GM18517 (cell line): ENCODE results near the gene CBFA2T3.

ENCODE experiments used
- ATAC-seq: cut with Tn5 transposase; IDR thresholded peaks from one replicate; pipeline ENCODE4 v1.9.1; 2021; ENCODE audit warnings: mild to moderate bottlenecking, moderate library complexity; ENCODE audit not compliant: unreplicated experiment

The CBFA2T3 gene

DNA sequence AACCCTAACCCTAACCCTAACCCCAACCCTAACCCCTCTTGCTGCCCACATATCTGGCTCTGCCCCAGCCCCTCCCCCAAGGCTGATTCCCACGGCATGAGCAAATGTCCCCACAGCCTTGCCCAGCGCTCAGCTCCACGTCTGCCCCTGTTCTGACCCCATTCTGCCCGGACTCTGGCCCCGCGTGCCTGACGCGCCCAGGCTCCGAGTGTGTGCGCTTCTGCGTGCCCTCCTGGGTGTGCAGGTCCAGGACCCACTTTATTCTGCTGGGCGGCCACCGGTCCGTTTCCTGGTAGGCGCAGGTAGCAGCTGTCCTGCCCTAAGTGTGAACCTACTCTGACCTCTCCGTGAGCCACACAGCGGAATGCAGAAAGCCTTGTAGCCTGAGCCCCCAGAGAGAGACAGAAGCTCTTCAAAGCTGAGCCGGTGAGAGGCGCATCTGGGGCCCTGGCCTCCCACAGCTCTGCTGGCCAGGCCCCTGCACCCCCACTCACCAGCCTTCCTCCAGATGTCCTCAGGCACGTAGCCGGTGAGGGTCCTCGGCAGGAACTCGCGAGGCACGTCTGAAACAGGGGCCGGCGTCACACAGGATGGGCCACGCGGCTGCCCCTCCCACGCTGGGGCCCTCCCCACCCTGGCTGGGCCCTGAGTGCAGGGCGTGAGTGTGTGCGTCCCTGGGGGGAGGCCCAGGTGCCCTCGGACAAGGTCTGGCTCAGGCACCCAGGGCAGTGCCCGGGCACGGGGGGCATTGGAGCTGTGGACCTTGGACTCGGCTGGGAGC, 96.6 kb downstream of the CBFA2T3 start:
- ATAC-seq, result no peak

DNA sequence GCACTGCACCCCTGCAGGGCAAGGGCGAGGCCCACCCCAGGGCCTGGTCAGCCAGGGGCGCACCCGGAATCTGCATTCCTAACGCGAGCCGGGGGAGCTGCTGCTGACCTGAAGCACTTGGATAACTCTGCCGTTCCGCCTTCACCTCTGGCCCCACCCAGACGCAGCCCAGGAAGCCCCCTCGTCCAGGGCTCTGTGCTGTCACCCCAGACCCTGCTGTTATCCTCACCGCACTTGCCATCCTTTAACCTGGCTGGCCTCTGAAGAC, 97.3 kb downstream of the CBFA2T3 start:
- no peak for ATAC-seq

DNA sequence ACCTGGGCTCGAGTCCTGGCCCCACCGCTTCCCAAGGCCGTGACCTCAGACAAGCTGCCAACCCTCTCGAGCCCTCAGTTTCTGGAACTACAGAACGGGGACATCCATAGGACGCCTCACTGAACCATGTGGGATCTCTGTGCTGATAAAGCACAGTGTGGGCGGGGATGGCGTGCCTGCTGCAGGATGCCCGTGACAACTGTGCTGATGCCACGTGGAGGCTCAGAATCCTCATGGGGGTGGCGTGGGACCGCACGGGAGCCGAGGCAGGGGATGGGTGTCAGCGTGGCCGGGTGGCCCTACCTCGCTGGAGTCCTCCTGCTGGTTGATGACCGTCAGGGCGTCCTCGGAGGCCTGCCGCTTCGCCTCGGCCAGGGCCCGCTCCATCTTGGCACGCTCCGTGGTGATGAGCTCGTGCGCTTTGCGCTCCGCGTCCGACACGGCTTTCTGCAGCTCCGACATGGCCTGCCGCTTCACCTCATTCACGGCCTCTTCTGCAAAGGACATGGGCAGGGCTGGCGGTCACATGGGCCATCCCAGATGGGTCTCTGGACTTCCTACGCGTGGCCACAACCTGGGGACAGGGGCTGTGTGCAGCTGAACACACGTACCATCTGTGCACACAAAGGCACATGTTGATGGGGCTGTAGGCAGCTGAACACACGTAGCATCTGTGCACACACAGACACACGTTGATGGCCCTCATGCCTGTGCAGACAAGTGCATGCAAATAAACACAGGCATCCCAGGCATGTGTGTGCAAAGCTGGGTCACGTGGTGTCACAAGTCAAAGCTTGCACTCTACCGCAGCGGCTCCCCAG, 97.8 kb downstream of the CBFA2T3 start:
- ATAC-seq, result no peak

DNA sequence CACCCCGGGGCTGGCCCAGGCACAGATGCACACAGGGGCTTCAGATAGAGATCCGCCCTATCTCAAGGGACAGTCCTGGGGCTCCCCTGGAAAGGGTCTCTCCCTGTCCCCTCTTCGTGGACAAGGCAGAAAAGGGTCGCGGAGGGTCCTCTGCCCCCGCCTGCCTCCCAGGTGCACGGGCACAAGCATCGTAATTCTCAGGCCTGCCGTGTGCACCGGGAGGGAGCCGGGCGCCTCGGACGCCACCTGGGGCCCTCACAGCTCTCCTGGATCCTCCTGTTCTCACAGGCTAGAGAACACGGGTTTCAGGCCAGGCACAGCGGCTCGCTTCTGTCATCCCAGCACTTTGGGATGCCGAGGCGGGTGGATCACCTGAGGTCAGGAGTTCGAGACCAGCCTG, 98.7 kb downstream of the CBFA2T3 start:
- no peak for ATAC-seq

DNA sequence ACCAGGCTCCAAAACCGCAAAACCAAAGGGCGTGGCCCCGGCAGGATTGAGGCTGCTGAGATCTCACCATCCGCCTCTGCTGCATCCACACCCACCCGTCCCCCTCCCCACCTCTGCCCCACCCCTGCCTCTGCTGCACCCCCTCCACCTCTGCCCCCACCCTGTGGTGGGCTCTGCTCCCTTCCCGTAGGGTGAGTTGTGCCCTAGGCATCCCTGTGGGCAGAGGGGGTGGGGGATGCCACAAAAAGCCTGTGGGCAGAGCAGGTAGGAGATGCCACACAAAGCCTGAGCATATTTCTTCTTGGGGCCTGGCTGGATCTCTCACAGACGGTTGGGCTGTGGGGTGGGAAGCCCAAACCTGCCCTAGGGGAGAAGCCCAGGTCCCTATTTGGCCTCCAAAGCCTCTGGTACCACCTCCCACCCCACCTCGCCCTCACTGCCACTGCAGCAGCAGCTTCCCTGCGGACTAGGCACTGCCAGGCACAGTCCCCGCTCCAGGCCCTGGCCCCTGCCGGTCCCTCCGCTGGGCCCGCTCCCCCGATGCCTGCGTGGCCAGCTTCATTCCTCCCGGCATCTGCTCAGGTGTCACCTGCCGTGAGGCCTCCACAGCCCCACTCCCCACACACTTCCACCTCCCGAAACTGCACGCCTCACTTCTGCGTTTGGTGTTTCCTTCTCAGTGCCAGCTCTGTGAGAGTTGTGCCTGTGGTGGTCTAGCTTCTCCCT, 99.3 kb downstream of the CBFA2T3 start:
- ATAC-seq, result no peak

DNA sequence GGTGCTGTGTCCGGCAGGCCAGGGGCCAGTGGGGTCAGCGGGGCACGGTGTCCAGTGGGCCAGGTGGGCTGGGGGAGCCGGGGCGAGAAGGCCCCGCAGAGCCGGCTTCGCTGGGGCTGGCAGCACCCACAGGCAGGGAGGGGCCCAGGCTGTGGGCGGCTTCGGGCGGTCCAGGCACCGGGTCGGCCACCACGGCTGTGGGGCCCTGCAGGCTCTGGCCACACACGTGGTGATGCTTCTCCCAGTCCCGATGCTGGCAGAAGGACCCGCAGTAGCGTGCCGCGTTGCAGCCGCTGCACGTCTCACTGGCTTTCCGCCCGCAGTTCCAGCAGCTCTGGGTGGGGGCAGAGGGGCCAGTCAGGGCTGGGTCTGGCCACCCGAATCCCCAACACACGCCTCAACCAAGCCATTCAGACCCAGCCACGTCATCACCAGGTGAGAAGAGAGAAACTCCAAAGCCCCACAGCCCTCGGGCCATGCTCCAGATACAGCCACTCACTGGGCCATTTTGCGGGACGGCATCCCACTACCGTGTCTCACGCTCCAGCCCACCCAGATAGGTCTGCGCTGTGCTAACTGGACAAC, 100.0 kb downstream of the CBFA2T3 start:
- ATAC-seq, result no peak

DNA sequence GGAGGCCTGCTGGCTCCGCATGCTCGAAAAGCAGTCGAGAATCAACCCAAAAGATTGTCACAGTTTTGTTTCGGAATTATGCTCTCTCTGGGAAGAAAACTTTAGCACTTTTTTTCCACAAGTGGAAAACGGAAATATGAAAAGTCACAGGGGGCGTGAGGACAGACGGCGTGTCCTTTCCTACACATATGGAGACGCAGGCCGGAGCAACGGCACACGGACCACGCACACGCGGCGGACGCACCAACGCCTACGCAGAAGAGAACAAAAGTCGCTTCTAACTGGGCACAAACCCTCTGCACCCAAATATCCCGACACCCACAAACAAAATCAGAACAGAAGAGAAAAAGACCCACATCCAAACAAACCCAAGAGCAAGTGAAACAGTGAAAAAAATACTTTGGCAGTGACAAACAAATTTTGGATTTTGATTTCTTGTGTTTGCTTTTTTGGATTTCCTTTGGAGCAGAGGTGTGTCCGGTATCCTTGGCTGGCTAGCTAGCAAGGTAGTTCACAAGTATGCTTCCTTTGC, 101.2 kb downstream of the CBFA2T3 start:
- no peak for ATAC-seq

DNA sequence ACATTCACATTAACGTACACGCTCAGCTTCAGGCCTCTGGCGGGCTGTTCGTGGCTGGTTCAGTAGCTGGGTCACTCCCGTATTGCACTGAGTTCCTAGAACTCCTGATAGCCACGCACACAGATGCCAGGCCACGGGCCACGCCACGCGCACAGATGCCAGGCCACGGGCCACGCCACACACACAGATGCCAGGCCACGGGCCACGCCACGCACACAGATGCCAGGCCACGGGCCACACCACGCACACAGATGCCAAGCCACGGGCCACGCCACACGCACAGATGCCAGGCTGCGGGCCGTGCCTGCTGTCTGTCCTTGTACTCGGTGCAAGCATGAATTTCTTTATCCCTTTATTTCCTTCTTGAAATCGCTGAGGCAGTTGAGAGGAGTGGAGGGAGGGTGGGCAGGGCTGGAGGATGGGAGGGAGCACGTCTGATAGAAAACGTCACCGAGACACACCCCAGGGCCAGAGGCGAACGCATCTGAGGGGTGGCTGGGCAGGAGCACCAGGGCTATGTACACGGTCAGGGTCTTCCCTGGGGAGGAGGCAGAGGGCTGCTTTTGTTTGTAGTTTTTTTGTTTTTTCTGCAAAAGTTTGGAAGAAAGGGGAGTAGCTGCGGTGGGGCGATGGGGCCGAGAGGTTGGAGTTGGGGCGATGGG, 101.9 kb downstream of the CBFA2T3 start:
- ATAC-seq, result no peak

DNA sequence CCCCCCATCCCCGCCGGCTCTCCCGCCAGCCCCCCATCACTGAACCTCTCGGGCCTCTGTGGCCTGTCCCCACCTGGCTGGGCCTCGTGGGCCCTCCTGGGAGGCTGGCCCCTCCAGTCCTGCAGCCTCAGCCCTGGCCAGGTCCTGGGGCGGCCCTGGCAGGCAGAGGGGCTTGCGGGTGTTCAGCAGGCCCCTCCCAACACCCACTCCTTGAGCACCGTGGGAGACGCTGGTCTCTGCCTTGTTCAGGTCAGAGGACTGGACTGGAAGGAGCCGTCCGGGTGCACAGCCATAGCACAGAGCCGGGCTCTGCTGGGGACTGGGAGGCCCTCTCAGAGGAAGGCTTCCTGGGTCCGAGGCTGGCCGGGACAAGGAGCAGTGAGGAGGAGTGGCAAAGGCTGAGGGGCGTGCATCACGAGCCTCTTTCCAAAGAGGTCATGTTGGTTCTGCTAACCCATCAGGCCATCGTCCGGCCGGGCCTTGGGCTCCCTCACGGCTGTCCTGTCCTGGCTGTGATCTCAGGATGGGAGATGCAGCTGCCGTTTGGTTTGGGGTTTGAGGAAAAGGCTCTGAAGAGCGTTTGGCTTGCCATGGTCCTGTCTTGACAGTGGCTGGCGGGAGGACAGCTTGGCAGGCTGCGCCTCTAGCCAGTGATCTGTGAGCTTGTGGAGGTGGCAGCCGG, 104.2 kb downstream of the CBFA2T3 start:
- ATAC-seq, result no peak

DNA sequence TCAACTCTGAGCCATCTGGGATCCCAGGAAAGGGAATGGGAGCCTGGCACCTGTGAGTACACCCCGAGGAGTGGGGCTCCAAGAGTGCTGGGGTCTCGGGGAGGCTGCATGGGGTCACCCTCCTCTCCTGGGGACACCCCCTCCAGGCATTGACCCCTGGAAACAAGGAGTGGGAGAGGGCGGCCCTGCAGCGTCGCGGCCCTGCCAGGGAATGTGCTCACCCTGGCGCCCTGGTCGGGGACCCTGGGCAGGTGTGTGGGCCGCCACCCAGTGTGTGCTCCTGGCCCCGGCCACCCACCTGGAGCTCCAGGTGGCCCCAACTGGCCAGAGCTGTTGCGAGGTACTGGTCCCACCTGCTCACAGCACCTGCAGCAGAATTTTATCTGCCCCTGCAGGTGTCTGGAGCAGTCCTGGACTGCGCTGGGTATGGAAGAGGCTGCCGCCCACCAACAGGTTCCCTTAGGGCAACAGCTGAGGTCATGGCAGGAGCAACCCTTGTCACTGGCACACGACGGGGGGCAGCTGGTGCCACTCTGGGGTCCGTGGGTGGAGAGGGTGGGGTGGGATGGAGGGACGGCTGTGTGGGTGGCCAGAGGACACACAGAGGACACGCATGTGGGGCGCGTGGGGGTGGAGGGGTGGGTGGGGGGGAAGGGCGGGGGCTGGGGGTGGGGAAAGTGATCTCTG, 105.1 kb downstream of the CBFA2T3 start:
- no peak for ATAC-seq

DNA sequence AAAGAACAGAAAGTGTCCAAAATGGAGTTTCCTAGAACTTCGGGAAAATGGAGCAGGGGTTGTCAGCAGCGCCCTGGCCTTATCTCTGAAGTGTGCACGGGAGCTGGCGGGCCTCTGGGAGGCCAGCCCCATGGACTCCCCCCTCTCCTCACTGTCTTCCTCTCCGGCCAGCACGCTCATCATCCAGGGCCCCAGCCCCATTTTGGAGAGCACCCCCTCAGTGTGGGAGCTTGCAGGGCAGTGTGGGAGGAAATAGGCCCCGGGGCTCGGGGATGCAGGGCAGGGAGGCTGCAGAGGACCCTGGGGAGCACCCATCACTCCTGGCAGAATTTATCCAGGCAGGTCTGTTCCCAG, 105.7 kb downstream of the CBFA2T3 start:
- ATAC-seq, result no peak

DNA sequence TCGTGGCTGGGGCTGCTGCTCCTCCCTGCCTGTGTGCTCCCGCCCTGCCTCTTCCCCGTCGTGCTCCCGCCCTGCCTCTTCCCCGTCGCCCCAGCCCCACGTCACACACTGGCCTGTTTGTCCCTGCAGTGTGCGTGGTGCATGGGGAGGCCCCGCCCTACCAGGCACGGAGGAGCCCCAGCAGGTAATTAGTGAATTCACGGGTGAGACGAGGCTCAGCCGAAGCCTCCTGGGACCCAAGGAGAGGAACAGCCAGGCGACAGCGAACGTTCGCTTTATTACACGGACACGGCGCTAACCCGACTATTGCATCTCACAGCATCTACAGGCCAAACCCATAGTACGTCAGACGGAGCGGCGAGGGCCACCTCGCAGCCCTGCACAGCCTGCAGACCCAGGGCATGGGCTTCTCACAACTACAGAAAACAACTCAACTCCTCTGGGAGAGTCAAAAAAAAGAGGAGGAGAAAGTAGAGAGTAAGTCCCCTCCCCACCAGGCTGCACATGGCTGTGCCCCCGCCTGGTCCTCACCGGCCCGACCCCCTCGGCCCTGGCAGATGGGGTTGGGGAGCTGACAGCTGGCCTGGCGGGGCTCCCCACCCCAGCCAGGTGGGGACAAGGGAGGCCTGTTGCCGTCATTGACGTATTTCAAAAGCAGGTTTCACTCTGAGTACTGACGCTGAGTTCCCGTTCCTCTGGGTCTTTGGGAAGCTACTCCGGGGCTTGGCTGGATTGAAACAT, 106.2 kb downstream of the CBFA2T3 start:
- ATAC-seq, result no peak

DNA sequence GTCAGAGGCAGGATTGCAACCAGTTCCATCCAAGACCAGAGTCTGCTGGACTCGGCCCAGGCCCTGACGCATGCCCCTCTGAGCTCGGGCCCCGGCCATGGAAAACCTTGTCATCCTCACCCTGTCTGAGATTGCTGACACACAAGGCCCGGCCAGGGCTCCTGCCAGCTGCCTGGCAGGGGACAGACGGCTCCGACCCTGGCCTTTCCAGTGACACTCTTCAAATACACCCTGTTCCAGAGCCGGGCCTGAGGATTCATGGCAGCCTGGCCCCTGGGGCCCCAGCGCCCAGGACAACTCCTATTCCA, 107.4 kb downstream of the CBFA2T3 start:
- ATAC-seq, result no peak

DNA sequence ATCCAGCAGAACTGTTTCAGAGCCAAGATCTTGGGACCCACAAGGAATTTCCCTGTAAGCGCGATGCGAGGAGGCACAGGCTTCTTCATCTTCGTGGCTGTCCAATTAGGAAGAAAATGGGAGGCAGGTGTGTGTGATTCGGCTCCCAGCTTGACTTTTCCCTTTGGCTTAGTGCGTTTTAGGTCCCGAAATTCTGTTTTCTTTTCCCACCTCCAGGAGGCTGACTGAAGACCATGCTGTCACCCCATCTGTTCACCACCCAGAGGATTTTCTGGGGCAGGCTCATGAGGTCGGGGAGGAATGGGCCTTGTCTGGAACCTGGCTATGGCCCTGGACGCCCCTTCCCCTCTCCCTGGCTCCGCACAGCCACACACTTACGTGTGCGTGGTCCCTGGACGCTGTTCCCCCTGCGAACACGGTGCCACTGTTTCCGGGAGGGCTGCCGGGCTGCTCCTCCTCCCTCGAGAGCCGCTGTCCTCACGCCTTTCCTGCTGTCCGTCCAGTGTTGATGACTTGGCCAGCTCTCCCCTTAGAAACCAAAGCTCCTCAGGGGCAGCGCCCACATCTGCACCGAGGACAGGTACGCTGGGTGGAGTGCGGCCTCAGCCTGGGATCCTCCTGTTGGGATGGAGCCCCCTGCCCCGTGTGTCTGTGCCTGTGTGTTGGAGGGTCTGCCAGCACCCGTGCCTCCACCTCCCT, 107.9 kb downstream of the CBFA2T3 start:
- no peak for ATAC-seq

DNA sequence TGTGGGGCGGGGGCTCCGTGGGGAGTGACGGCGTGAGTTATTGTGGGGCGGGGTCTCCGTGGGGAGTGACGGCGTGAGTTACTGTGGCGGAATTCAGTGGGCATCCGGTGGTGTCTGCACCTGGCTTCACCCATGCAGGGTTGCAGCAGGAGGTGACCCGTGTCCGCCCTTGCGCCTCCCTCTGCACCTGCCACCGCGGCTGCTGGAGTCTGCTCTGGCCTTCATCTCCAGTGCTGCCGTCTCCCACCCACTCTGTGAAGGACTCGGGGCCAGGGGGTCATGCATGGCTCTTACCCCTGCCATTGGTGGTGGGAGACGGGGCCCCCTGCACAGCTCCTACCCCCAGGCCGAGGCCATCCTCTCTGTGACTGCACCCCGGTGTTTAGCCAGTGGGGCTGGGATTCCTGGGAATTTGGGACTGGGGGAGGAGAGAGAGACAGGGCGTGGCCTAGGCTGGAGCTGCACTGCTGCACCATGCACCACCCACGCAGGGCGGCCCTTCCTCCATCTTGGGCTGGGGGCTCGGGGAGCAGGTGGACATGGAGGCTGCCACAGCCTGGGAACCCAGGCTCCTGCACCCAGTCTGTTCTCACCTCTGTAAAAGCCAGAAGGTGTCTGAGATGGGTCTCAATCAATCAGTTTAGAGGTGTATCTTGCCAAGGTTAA, 109.3 kb downstream of the CBFA2T3 start:
- ATAC-seq, result no peak

DNA sequence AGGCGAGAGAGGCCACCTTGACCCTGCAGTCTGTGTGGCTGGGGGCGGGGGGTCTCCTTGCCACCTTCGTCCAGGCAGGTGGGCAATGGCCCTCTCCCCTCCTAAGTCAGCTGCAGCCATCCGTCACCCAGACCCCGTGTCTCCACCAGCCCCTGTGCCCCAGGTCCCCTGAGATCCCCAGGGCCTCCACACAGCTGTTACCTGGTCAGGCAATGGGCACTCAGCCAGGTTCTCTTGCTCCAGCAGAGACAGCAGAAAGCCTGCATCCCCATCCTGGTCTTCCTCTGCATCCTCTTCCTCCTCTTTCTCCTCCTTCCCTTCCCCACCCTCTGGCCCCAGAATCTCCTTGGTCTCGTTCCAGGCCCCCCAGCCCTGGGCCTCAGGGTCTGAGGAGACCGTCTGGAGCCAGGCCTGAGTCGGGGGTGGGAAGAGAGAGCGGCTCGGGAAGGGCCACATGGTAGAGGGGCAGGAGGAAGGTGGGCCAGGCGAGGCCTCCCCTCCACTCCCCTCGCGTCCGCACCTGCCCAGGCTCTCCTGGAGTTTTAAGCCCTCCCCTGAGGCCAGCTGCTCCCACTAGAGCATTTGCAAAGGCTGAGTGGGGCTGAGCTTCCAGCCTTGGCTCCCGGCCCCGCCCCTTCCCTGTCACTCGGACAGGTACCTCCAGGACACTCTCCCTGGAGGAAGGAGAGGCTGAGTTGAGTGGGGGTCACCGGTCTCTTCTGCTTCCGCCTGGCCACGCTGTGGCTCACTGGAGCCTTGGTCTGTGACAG, 110.7 kb downstream of the CBFA2T3 start, which contains the start of gene PABPN1L:
PABPN1L (minus strand) TSS at position 510 of the 770 bp plus-strand sequence; CDS start at position 456, 54 bp downstream.
- ATAC-seq, result no peak

DNA sequence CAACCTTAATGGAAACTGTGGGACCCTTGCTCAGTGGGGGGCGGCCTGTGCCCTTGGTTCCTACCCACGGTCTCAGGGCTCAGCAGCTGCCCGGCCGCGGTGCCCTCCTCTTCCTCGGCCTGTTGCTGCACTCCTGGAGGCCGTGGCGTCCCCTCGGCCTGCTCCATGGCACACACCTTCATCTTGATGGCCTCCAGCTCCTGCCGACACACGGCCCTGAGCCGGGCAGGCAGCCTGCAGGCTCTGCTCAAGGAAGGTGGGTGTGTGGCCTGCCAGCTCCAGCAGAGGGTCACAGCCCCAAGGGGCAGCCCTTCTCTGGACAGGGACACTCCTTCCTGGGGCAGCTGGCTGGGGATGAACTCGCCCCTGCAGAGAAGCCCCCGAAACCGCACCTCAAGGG, 111.3 kb downstream of the CBFA2T3 start:
- no peak for ATAC-seq
